Large intestine (tissue), 3 donors: Measurements from ENCODE around the gene EVA1C. TPM values are rescaled to one million over a fixed set of nuclear protein-coding genes. Genes with fewer than 3 reads are reported as not detected.

Source experiments
- DNase-seq, 2 donors: peaks; one replicate each; pipeline versions ENCODE4 v3.0.0 to v3.0.0-alpha.2; 2013
- H3K27ac ChIP-seq: one replicate; pipeline ENCODE4 v1.5.1; 2013; ENCODE audit warnings: low read length
- H3K27me3 ChIP-seq: 2 replicates; pipeline ENCODE4 v1.6.1; 2013; ENCODE audit warnings: low read length; ENCODE audit not compliant: control insufficient read depth, insufficient read depth
- H3K36me3 ChIP-seq: 2 replicates; pipeline ENCODE4 v1.6.1; 2013; ENCODE audit warnings: low read length; ENCODE audit not compliant: control insufficient read depth, insufficient read depth
- H3K4me1 ChIP-seq: one replicate; pipeline ENCODE4 v1.6.1; 2013; ENCODE audit warnings: low read length; ENCODE audit not compliant: control insufficient read depth, insufficient read depth
- H3K4me3 ChIP-seq: one replicate; pipeline ENCODE4 v1.5.1; 2013; ENCODE audit warnings: low read length
- H3K9me3 ChIP-seq: one replicate; pipeline ENCODE4 v1.6.1; 2013; ENCODE audit warnings: mild to moderate bottlenecking, low read depth, low read length, moderate library complexity; ENCODE audit not compliant: control insufficient read depth
- WGBS: methylation state at CpG from one replicate; pipeline ENCODE4 v1.1.5; 2013; ENCODE audit warnings: low lambda C conversion rate; ENCODE audit not compliant: insufficient coverage; 5-methylcytosine and 5-hydroxymethylcytosine counted together
- polyA plus RNA-seq: library from polyadenylated mRNA; unstranded; fragments of 120-200 nt; gene quantifications from one replicate; pipeline ENCODE4 v1.2.1, GENCODE V29; 2013

Gene EVA1C
- polyA plus RNA-seq, 1 donor, result 2.0 TPM

DNA sequence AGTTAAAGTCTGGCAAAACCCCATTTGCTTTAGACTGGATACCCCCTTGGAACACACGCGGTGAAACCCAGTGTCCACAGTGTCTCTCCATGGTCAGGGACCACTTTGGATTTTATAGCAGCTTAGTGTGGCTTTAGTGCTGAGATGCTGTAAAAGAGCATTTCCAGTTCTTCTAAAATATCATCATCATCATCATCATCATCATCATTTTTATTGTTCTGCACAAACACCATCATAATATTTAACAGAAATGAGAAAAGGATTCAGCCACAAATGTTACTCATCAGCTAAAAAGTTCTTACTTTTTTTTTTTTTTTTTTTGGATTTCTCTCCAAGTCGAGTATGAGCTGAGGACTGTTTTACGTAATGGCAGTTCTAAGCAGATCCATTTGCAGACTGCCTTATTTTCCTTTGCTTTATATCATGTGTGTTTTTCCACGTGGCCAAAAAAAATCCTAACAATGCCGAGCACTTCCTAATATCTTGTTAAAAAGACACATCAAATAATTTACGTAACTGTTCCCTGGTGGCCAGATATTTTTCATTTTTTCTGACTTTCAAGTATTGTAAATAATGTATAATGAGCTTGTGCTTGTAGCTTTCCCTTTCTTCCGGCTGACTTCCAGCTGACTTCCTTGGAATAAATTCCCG, 62.8 kb downstream of the EVA1C start:
- no peaks in the 10 kb centered on the region for H3K36me3 ChIP-seq
- H3K27me3 ChIP-seq, result no peaks in the 10 kb centered on the region
- no peak overlapping the region for H3K4me3 ChIP-seq
- no peaks in the 10 kb centered on the region for H3K4me1 ChIP-seq
- no peak for DNase-seq
- H3K9me3 ChIP-seq, result no peaks in the 10 kb centered on the region
- H3K27ac ChIP-seq, result no peak overlapping the region
- WGBS, result 83% methylated on average over 1 of the region's 9 CpGs

DNA sequence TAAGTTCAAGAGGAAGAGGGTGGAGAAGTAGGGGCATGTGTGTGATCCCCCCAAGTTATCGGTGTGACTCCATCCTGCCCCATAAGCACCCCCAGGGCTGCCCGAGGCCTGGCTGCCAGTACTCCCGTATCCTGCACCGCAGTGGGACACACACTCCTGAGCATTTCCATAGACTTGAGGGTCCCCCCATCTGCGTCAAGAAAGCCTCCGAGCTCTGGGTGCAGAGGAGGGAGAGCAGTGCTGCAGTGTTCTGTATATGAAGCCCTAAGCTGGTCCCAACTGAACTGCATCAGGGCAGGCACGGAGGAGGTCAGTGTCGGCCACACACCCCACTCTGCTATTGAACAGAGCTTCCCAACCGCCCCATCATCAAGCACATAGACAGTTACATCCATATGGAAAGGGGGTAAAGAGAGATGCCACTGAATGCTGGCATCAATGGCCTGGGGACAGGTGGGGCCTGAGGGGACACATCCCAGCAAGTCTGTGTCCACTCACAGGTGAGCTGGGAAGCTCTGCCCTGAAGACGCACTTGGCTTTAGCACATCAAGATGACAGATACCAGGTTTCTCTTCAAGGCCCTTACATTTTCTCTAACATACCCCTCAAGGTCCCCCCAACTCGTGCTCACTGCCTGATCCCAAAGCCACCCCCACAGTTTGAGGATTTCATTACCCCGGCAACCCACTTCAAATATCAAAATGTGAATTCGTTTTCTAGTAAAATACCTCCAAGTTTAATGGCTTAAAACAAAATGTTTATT, 64.3 kb downstream of the EVA1C start:
- Histone ChIP-seq H3K27me3 (no peaks in the 10 kb centered on the region), H3K36me3 (no peaks in the 10 kb centered on the region), H3K27ac (no peak overlapping the region), H3K4me3 (no peak overlapping the region), H3K4me1 (no peaks in the 10 kb centered on the region), H3K9me3 (no peaks in the 10 kb centered on the region)
- no peak for DNase-seq
- 100% methylated on average over 2 of the region's 13 CpGs for WGBS

DNA sequence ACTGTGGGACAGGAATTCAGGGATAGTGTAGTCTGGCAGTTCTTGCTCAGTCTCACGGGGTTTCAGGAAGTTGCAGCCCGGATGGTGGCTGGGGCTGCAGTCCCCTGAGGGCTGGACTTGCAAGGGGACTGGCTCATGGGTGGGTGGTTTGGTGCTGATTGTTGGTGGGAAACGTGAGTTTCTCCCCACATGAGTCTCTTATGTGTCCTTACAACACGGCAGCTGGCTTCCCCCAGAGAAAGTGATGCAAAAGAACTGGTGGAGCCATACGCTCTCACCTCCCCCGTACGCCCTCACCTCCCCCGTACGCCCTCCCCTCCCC, 64.9 kb downstream of the EVA1C start:
- no CpG with 5 or more reads among the region's 9 CpGs for WGBS
- H3K27ac ChIP-seq, result no peak overlapping the region
- no peaks in the 10 kb centered on the region for H3K4me1 ChIP-seq
- no peaks in the 10 kb centered on the region for H3K9me3 ChIP-seq
- no peaks in the 10 kb centered on the region for H3K27me3 ChIP-seq
- no peaks in the 10 kb centered on the region for H3K36me3 ChIP-seq
- no peak for DNase-seq
- H3K4me3 ChIP-seq, result no peak overlapping the region

DNA sequence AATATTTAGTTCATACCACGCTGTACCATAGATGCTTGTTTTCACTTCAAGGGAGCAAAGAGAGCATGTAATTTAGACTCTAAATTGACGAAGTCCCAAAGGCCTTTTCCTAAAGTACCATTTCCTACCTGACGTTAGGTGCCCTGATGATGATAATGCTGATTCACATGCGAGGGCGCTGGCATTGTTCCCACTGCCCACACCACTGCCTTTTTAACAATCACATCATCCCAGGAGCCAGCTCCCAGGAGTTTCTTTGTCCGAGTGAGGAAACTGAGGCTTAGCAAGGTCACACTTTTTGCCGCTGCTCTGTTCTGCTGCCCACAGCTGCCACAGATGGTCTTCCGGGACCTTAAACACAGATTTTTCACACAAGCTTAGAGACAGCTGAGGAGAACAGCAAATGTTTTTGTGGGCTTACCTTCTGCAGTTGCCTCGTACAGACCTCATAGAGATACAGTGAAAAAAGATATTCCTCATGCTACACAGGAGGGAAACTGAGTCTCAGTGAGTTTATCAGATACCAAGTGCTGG, 69.4 kb downstream of the EVA1C start:
- Histone ChIP-seq H3K4me1 (no peaks in the 10 kb centered on the region), H3K36me3 (no peaks in the 10 kb centered on the region), H3K4me3 (no peak overlapping the region), H3K27me3 (no peaks in the 10 kb centered on the region), H3K27ac (no peak overlapping the region), H3K9me3 (no peaks in the 10 kb centered on the region)
- DNase-seq, result no peak
- no CpG with 5 or more reads among the region's 9 CpGs for WGBS

DNA sequence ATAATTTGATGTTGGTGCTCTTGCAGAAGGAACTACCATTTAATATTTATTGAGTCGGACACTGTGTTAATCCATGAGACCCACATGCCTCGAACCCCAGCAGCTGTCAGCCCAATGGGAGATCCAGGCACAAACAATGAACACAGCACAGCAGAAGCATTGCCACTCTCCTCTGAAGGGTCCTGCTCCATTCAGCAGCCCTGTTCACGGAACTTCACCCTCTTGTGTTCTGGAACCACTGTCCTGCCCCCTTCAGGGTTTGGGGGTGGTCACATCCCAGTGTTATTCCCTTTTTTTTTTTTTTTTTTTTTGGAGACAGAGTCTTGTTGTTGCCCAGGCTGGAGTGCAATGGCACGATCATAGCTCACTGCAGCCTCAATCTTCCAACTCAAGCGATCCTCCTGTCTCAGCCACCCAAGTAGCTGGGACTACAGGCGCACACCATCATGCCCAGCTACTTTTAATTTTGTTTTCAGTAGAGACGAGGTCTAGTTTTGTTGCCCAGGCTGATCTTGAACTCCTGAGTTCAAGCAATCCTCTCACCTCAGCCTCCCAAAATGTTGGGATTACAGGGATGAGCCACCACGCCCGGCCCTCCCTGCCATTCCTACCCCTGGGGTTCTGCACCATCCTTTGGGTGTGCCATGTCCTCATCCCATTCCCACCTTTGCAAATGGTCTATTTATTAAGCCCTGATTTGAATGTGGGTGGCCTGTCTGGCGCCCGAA, 70.2 kb downstream of the EVA1C start:
- no peak overlapping the region for H3K27ac ChIP-seq
- 100% methylated on average over 1 of the region's 11 CpGs for WGBS
- H3K4me1 ChIP-seq, result no peaks in the 10 kb centered on the region
- H3K4me3 ChIP-seq, result no peak overlapping the region
- DNase-seq, result no peak
- H3K27me3 ChIP-seq, result no peaks in the 10 kb centered on the region
- no peaks in the 10 kb centered on the region for H3K9me3 ChIP-seq
- no peaks in the 10 kb centered on the region for H3K36me3 ChIP-seq

DNA sequence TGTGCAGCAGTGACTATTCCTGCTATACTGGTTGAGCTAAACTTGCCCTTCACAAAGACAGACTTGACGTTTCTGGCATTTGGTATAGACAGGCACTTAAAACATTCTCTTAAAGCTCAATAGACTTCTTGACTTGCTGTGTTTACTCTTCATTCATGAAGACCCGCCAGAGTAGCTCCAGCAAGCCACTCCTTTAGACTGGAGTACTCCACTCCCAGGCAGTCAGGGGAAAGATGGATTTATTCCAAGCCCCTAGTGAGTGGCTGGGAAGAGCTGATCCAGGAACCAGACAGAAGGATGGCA, 70.7 kb downstream of the EVA1C start:
- no peak for DNase-seq
- no peaks in the 10 kb centered on the region for H3K36me3 ChIP-seq
- H3K9me3 ChIP-seq, result no peaks in the 10 kb centered on the region
- no peak overlapping the region for H3K27ac ChIP-seq
- no peak overlapping the region for H3K4me3 ChIP-seq
- no peaks in the 10 kb centered on the region for H3K4me1 ChIP-seq
- no peaks in the 10 kb centered on the region for H3K27me3 ChIP-seq
- WGBS, result no CpG with 5 or more reads among the region's 2 CpGs

DNA sequence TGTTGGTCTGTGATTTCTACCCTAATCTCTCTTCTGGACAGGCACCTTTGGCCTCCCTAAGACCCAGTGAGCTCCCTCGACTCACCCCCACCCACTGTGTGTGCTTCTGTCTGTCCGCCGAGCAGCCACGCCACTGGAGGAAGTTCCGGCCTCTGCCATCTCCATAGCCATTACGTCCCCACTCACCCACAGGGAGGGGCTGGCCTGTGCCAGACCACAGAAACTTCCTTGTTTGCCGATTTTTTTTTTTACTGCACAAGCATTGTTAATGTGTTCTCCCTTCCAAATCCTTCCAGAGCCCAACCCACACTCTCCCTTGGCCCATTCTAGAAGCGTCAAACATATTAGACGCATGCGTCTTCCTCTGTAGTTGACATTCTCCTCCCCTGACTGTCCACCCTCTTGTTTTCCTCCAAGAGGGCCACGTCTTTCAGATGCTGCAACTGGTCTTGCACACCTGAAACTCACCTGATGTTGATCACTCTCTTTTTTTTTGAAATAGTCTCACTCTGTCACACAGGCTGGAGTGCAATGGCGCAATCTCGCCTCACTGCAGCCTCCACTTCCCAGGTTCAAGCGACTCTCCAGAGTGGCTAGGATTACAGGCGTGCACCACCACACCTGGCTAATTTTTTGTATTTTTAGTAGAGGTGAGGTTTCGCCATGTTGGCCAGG, 72.3 kb downstream of the EVA1C start:
- H3K4me3 ChIP-seq, result no peak overlapping the region
- WGBS, result 100% methylated on average over 3 of the region's 16 CpGs
- no peak overlapping the region for H3K27ac ChIP-seq
- H3K36me3 ChIP-seq, result no peaks in the 10 kb centered on the region
- no peaks in the 10 kb centered on the region for H3K9me3 ChIP-seq
- no peaks in the 10 kb centered on the region for H3K27me3 ChIP-seq
- no peak for DNase-seq
- no peaks in the 10 kb centered on the region for H3K4me1 ChIP-seq

DNA sequence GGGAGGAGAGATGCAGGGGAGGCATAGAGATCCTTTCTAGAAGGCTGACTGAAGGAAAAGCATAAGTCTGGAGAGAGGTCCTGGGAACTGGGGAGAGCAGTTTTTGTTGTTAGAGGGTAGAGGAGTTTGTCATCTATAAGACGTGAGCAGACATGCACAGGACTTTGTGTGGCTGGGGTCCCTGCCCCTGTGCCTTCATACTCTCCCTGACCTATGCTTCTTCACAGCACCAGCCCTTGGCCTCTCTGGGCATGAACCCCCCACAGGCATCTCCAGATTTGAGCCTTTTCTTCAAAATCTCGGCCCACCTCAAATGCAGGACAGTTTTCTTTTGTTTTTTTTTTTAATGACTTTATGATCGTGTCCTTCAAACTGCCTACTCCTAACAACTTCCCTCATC, 79.9 kb downstream of the EVA1C start:
- DNase-seq, result no peak
- no peaks in the 10 kb centered on the region for H3K9me3 ChIP-seq
- H3K4me3 ChIP-seq, result no peak overlapping the region
- no peaks in the 10 kb centered on the region for H3K4me1 ChIP-seq
- H3K27ac ChIP-seq, result no peak overlapping the region
- WGBS, result 70% methylated on average over 2 of the region's 3 CpGs
- no peaks in the 10 kb centered on the region for H3K27me3 ChIP-seq
- no peaks in the 10 kb centered on the region for H3K36me3 ChIP-seq

DNA sequence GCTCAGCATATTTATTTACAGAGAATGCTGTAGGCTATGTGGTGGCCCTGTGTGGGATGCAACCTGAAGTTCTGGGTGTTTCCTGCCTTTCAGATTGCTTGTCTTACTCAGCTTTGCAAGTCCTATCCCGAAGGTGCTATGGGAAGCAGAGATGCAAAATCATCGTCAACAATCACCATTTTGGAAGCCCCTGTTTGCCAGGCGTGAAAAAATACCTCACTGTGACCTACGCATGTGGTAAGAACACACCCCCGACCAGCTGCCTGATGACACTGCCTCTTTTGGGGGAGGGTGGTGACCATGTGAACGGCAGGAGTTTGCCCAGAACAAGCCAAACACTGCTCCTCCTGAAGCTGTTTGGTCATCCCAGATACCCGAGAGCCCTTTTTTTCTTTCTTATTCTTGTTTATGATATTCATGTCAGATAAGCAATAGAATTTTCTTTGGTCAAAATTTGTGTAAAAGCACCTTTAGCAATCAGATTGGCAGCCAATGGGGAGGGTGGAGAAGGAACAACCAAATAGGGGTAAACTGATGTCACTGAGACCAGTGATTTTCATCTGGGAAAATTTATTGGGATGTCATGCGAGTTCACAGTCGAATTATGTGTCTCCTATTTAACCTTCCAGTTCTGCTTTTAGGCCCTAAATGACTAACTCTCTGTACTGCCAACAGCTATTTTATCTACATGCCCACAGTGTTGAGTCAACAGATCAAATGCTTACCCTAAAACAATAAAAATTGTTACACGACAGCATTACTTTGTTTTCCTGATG, 82.6 kb downstream of the EVA1C start:
- WGBS, result 0% methylated on average over 1 of the region's 10 CpGs
- Histone ChIP-seq H3K27ac (no peak overlapping the region), H3K36me3 (no peaks in the 10 kb centered on the region)

DNA sequence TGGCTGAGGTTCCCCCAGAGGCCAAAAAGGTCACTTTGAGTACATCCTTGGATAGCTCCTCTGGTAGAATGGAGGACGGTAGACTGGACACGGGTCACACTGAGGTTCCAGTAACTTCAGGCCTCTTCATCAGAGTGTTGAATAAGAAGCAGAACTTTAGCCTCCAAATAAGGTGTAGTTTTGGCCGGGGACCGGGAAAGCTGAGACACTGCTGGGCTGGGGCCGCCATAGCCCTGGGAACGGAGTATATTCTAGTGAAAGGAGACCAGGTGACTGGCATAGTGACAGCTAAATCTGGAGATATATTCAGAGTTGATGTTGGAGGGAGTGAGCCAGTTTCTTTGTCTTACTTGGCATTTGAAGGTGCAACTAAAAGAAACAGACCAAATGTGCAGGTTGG, 84.1 kb downstream of the EVA1C start:
- Histone ChIP-seq H3K9me3 (no peaks in the 10 kb centered on the region), H3K4me1 (no peaks in the 10 kb centered on the region), H3K4me3 (no peak overlapping the region), H3K27ac (no peak overlapping the region), H3K27me3 (no peaks in the 10 kb centered on the region), H3K36me3 (no peaks in the 10 kb centered on the region)
- DNase-seq, result no peak
- no CpG with 5 or more reads among the region's 6 CpGs for WGBS

More for the DNA sequence above, 82.6 kb downstream of the EVA1C start:
- no peaks in the 10 kb centered on the region for H3K9me3 ChIP-seq
- no peaks in the 10 kb centered on the region for H3K27me3 ChIP-seq
- H3K4me3 ChIP-seq, result no peak overlapping the region
- DNase-seq, result no peak
- no peaks in the 10 kb centered on the region for H3K4me1 ChIP-seq
